IMR-90 (cell line): ENCODE data around the gene ATP6V1D. TPM values are rescaled to one million over a fixed set of nuclear protein-coding genes. Genes with fewer than 3 reads are reported as not detected.
A peak's percentile ranks its signal among the peaks of the same experiment; 100 is the strongest.

Experiments used
- ATAC-seq: fragments of 200-7000 bp; cut with Tn5 transposase; 2 replicates; pipeline ENCODE4 v1.9.1; 2020; ENCODE audit warnings: low read depth, mild to moderate bottlenecking, moderate library complexity
- BruUV-seq: library from RNA; stranded (reverse); fragments of 400-500 nt; replicated peaks from 2 replicates; lab custom pipeline; 2021; lab: Mats Ljungman, UMichigan
- CTCF ChIA-PET: fragments of 300-600 bp; formaldehyde crosslinking; extraction: SDS; loops from one replicate; lab custom pipeline; 2021; ENCODE audit warnings: antibody characterized with exemption; lab: Yijun Ruan, JAX
- POLR2A ChIA-PET: fragments of 300-600 bp; sonication (Branson Sonifier 250); formaldehyde crosslinking; loops from one replicate; lab custom pipeline; 2022; ENCODE audit warnings: antibody characterized with exemption; ENCODE audit not compliant: unreplicated experiment; lab: Charles Lee
- DNase-seq: peaks from one replicate; pipeline ENCODE4 v3.0.0; 2013
- H2AFZ ChIP-seq: replicated peaks from 2 replicates; pipeline ENCODE3; 2013; ENCODE audit warnings: low read length, mild to moderate bottlenecking; ENCODE audit not compliant: poor library complexity
- H2AK5ac ChIP-seq: 2 replicates; pipeline ENCODE4 v1.6.1; 2013; ENCODE audit warnings: low read depth, low read length, inconsistent platforms
- H2AK9ac ChIP-seq: replicated peaks from 2 replicates; pipeline ENCODE3; 2013; ENCODE audit warnings: mild to moderate bottlenecking, low read depth, low read length, moderate library complexity; ENCODE audit not compliant: poor library complexity
- H2BK120ac ChIP-seq: 2 replicates; pipeline ENCODE4 v1.6.1; 2013; ENCODE audit warnings: low read depth, low read length, inconsistent platforms
- H2BK15ac ChIP-seq: 3 replicates; pipeline ENCODE4 v1.6.1; 2013; ENCODE audit warnings: low read depth, low read length, inconsistent platforms
- H2BK20ac ChIP-seq: 2 replicates; pipeline ENCODE4 v1.6.1; 2013; ENCODE audit warnings: low read depth, mild to moderate bottlenecking, inconsistent platforms, low read length, moderate library complexity
- H2BK5ac ChIP-seq: 2 replicates; pipeline ENCODE4 v1.6.1; 2013; ENCODE audit warnings: mild to moderate bottlenecking, low read depth, low read length, inconsistent platforms; ENCODE audit not compliant: poor library complexity, severe bottlenecking
- H3K14ac ChIP-seq: replicated peaks from 2 replicates; pipeline ENCODE4 v1.6.1; 2013; ENCODE audit warnings: low read depth, low read length, inconsistent platforms
- H3K18ac ChIP-seq: 2 replicates; pipeline ENCODE4 v1.6.1; 2013; ENCODE audit warnings: low read depth, low read length, control low read depth
- H3K23ac ChIP-seq: 2 replicates; pipeline ENCODE4 v1.6.1; 2013; ENCODE audit warnings: low read depth, low read length, inconsistent platforms
- H3K27ac ChIP-seq: 2 replicates; pipeline ENCODE4 v1.5.1; 2013; ENCODE audit warnings: mild to moderate bottlenecking, control low read depth, low read length; ENCODE audit not compliant: insufficient read depth
- H3K27me3 ChIP-seq: 2 replicates; pipeline ENCODE4 v1.6.1; 2013; ENCODE audit warnings: low read length; ENCODE audit not compliant: control insufficient read depth, insufficient read depth
- H3K36me3 ChIP-seq: 2 replicates; pipeline ENCODE4 v1.6.1; 2013; ENCODE audit warnings: low read length, mixed read lengths; ENCODE audit not compliant: control insufficient read depth, insufficient read depth
- H3K4ac ChIP-seq: 2 replicates; pipeline ENCODE4 v1.6.1; 2013; ENCODE audit warnings: low read depth, low read length, inconsistent platforms
- H3K4me1 ChIP-seq: 2 replicates; pipeline ENCODE4 v1.6.1; 2013; ENCODE audit warnings: low read length, mixed read lengths; ENCODE audit not compliant: control insufficient read depth, insufficient read depth
- H3K4me2 ChIP-seq: 2 replicates; pipeline ENCODE4 v1.6.1; 2013; ENCODE audit warnings: low read depth, mild to moderate bottlenecking, control low read depth, low read length, moderate library complexity
- H3K4me3 ChIP-seq: 2 replicates; pipeline ENCODE4 v1.5.1; 2013; ENCODE audit warnings: low read depth, mild to moderate bottlenecking, control low read depth, low read length, moderate library complexity; ENCODE audit not compliant: insufficient read depth
- H3K56ac ChIP-seq: 2 replicates; pipeline ENCODE4 v1.6.1; 2013; ENCODE audit warnings: low read length, inconsistent platforms; ENCODE audit not compliant: insufficient read depth; ENCODE audit errors: extremely low read depth
- H3K79me1 ChIP-seq, 2 experiments: 2 replicates each; pipeline ENCODE4 v1.6.1; 2013; ENCODE audit warnings: low read length in 2 of 2, inconsistent platforms in 1 of 2, low read depth in 1 of 2
- H3K9ac ChIP-seq: 2 replicates; pipeline ENCODE4 v1.6.1; 2013; ENCODE audit warnings: low read depth, low read length, control low read depth
- H3K9me1 ChIP-seq: 2 replicates; pipeline ENCODE4 v1.6.1; 2013; ENCODE audit warnings: low read length, inconsistent platforms; ENCODE audit not compliant: insufficient read depth
- H3K9me3 ChIP-seq: 2 replicates; pipeline ENCODE4 v1.6.1; 2013; ENCODE audit warnings: low read length; ENCODE audit not compliant: control insufficient read depth, insufficient read depth
- H4K20me1 ChIP-seq: 2 replicates; pipeline ENCODE4 v1.6.1; 2013; ENCODE audit warnings: low read length, inconsistent platforms; ENCODE audit not compliant: insufficient read depth
- H4K5ac ChIP-seq: 2 replicates; pipeline ENCODE4 v1.6.1; 2013; ENCODE audit warnings: mild to moderate bottlenecking, low read depth, low read length, control low read depth
- H4K8ac ChIP-seq, 2 experiments: 2 replicates each; pipeline ENCODE4 v1.6.1; 2013; ENCODE audit warnings: low read depth in 2 of 2, low read length in 2 of 2, control low read depth in 1 of 2, inconsistent platforms in 1 of 2
- H4K91ac ChIP-seq: 2 replicates; pipeline ENCODE4 v1.6.1; 2013; ENCODE audit warnings: low read depth, low read length, inconsistent platforms; ENCODE audit not compliant: insufficient read depth
- BHLHE40 ChIP-seq: fragments of 150-350 bp; IDR thresholded peaks from 2 replicates; pipeline ENCODE4 v1.6.1; 2016; ENCODE audit warnings: mild to moderate bottlenecking, low read depth, low read length
- CEBPB ChIP-seq: IDR thresholded peaks from 2 replicates; pipeline ENCODE4 v1.6.1; 2012; ENCODE audit warnings: low read depth, low read length, improper control_type of control experiment
- CTCF ChIP-seq: conservative IDR thresholded peaks from 2 replicates; pipeline ENCODE4 v1.5.1; 2012; ENCODE audit warnings: mild to moderate bottlenecking, low read depth, low read length, improper control_type of control experiment
- FOS ChIP-seq: fragments of 150-350 bp; IDR thresholded peaks from 2 replicates; pipeline ENCODE4 v1.6.1; 2016; ENCODE audit warnings: low read depth, low read length
- MAFK ChIP-seq: IDR thresholded peaks from 2 replicates; pipeline ENCODE4 v1.6.1; 2012; ENCODE audit warnings: low read depth, low read length, improper control_type of control experiment
- MXI1 ChIP-seq: IDR thresholded peaks from 2 replicates; pipeline ENCODE4 v1.6.1; 2012; ENCODE audit warnings: low read depth, mild to moderate bottlenecking, low read length, moderate library complexity, borderline replicate concordance
- NFE2L2 ChIP-seq: fragments of 150-350 bp; IDR thresholded peaks from 2 replicates; pipeline ENCODE4 v1.6.1; 2016; ENCODE audit warnings: low read depth, mild to moderate bottlenecking, low read length
- POLR2A ChIP-seq: IDR thresholded peaks from 2 replicates; pipeline ENCODE4 v1.6.1; 2012; ENCODE audit warnings: mild to moderate bottlenecking, low read depth, low read length
- RAD21 ChIP-seq: IDR thresholded peaks from 2 replicates; pipeline ENCODE4 v1.6.1; 2012; ENCODE audit warnings: low read length, improper control_type of control experiment
- RCOR1 ChIP-seq: IDR thresholded peaks from 2 replicates; pipeline ENCODE4 v1.6.1; 2012; ENCODE audit warnings: mild to moderate bottlenecking, low read length, improper control_type of control experiment; ENCODE audit not compliant: insufficient replicate concordance
- RFX5 ChIP-seq: IDR thresholded peaks from 2 replicates; pipeline ENCODE4 v1.8.0; 2012; ENCODE audit warnings: low read depth, mild to moderate bottlenecking, low read length, moderate library complexity
- SMC3 ChIP-seq: fragments of 150-350 bp; IDR thresholded peaks from 2 replicates; pipeline ENCODE4 v1.6.1; 2016; ENCODE audit warnings: low read depth, mild to moderate bottlenecking, antibody characterized with exemption, low read length, moderate library complexity
- WGBS, 2 experiments: methylation state at CpG; one replicate each; pipeline versions ENCODE4 v1.1.5 to v1.1.7; 2013; ENCODE audit warnings: missing lambda C conversion rate in 2 of 2; ENCODE audit not compliant: insufficient read length in 1 of 2; ENCODE audit errors: extremely low coverage in 2 of 2; 5-methylcytosine and 5-hydroxymethylcytosine counted together
- dilution Hi-C: fragments of 300-500 bp; cut with HindIII; formaldehyde crosslinking; loops from one replicate; pipeline ENCODE4 v1.14.3; 2018; ENCODE audit warnings: low sequenced_read_pairs; ENCODE audit not compliant: unreplicated experiment
- in situ Hi-C: fragments of 300-500 bp; cut with MboI; formaldehyde crosslinking; loops from 3 replicates; pipeline ENCODE4 v1.14.3; 2019; ENCODE audit warnings: low sequenced_read_pairs, inconsistent platforms, mixed read lengths
- intact Hi-C: fragments of 100-400 bp; cut with micrococcal nuclease; formaldehyde crosslinking; loops from 2 replicates; pipeline ENCODE4 v1.10.0; 2022
- polyA plus RNA-seq, 3 experiments: library from polyadenylated mRNA; depleted of rRNA; stranded (reverse); fragments of >200 nt; gene quantifications; 2 replicates each; pipeline ENCODE4 v1.2.3, GENCODE V29; 2012; ENCODE audit warnings: low replicate concordance in 1 of 3
- total RNA-seq: library from RNA; depleted of rRNA; stranded (reverse); fragments of >200 nt; gene quantifications from 2 replicates; pipeline ENCODE4 v1.2.3, GENCODE V29; 2012
- TF ChIP-seq, protein P1 (sequence below): fragments of 150-350 bp; IDR thresholded peaks from 2 replicates; pipeline ENCODE4 v1.6.1; 2016; ENCODE audit warnings: low read depth, mild to moderate bottlenecking, low read length, moderate library complexity, borderline replicate concordance
- TF ChIP-seq, protein P2 (sequence below): fragments of 150-350 bp; IDR thresholded peaks from 2 replicates; pipeline ENCODE4 v1.6.1; 2017; ENCODE audit warnings: mild to moderate bottlenecking, antibody characterized with exemption, low read length, low read depth

ATP6V1D gene
- total and polyA plus RNA-seq, 2 of the 4 experiments (the other 2 are of a cell fraction) = 54.5 to 113 TPM

DNA sequence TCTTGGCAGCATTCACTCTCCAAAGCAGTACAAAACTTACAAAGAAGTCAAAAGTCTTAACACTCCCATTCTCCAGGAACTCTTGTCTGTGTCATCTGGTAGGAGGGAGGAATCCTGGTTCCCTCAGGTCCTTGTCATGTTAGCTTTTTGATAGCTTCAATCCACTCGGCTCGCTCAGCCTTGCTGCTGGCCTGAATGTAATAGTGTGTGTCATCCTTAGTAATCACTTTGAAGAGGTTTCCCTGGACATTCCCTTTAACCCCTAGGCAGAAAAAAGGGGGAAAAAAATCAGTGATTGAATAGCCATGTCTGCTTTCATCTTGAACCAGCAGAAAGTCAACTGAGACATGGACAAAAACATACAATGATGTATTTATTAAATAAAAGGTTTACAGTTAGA, 27.6 kb upstream of the ATP6V1D start:
- no peak overlapping the region for H2BK5ac ChIP-seq
- H3K9me1 ChIP-seq = no peaks in the 10 kb centered on the region
- no CpG with 5 or more reads among the region's 2 CpGs for WGBS, 2 experiments
- H3K23ac ChIP-seq = no peak overlapping the region
- no peak overlapping the region for H3K18ac ChIP-seq
- H3K14ac ChIP-seq = no peak overlapping the region
- no peak overlapping the region for H4K8ac ChIP-seq
- no peak overlapping the region for H2BK15ac ChIP-seq
- no peak overlapping the region for H3K4ac ChIP-seq
- in situ Hi-C loops (no loop called here), dilution Hi-C loops (no loop called here), intact Hi-C loops (no loop called here)
- no peak overlapping the region for H3K56ac ChIP-seq
- no peak overlapping the region for H2BK120ac ChIP-seq
- no peaks in the 10 kb centered on the region for H3K79me1 ChIP-seq
- no peak overlapping the region for H2AFZ ChIP-seq
- CTCF ChIA-PET = no interaction called here
- POLR2A ChIA-PET = no interaction called here
- H3K36me3 ChIP-seq = peaks cover 18% of the 10 kb centered on the region
- peak; percentile 64 for ATAC-seq
- no peak overlapping the region for H3K9ac ChIP-seq
- H2AK5ac ChIP-seq = no peak overlapping the region
- no peak overlapping the region for H4K5ac ChIP-seq
- H3K4me2 ChIP-seq = no peak overlapping the region
- H3K9me3 ChIP-seq = no peaks in the 10 kb centered on the region
- no TSS peak for BruUV-seq
- H3K27me3 ChIP-seq = no peaks in the 10 kb centered on the region
- no peak overlapping the region for H2BK20ac ChIP-seq
- no peak overlapping the region for H2AK9ac ChIP-seq
- H4K20me1 ChIP-seq = no peaks in the 10 kb centered on the region
- no peaks in the 10 kb centered on the region for H3K4me1 ChIP-seq
- H4K91ac ChIP-seq = no peak overlapping the region
- DNase-seq = peak; percentile 56
- H3K27ac ChIP-seq = no peak overlapping the region
- no peak overlapping the region for H3K4me3 ChIP-seq
- TF ChIP-seq CEBPB (no peak), RCOR1 (no peak), SMC3 (no peak), MAFK (no peak), NFE2L2 (no peak), POLR2A (no peak), BHLHE40 (no peak), FOS (no peak), RAD21 (no peak), RFX5 (no peak), CTCF (no peak), MXI1 (no peak)
- TF ChIP-seq, protein P1, sequence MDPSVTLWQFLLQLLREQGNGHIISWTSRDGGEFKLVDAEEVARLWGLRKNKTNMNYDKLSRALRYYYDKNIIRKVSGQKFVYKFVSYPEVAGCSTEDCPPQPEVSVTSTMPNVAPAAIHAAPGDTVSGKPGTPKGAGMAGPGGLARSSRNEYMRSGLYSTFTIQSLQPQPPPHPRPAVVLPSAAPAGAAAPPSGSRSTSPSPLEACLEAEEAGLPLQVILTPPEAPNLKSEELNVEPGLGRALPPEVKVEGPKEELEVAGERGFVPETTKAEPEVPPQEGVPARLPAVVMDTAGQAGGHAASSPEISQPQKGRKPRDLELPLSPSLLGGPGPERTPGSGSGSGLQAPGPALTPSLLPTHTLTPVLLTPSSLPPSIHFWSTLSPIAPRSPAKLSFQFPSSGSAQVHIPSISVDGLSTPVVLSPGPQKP = no peak
- TF ChIP-seq, protein P2, sequence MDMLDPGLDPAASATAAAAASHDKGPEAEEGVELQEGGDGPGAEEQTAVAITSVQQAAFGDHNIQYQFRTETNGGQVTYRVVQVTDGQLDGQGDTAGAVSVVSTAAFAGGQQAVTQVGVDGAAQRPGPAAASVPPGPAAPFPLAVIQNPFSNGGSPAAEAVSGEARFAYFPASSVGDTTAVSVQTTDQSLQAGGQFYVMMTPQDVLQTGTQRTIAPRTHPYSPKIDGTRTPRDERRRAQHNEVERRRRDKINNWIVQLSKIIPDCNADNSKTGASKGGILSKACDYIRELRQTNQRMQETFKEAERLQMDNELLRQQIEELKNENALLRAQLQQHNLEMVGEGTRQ = no peak
